ENCODE data around the gene RFX7. TPM values are rescaled to one million over a fixed set of nuclear protein-coding genes. Genes with fewer than 3 reads are reported as not detected.

Gene RFX7
- total and polyA plus RNA-seq, 2 of the 8 experiments (the other 6 are each of a cell fraction or from before 2014, with no cell fraction given) = 10.4 to 40.9 TPM

- Histone ChIP-seq H3K23ac (ENCODE audit: insufficient read length) (no peak overlapping the region), H3K36me3 (ENCODE audit: control insufficient read depth in 2 of 4, insufficient read depth in 4 of 4, low read length in 3 of 4) (no peaks in the 10 kb centered on the region), H3K27ac (ENCODE audit: low read depth, low read length) (no peak overlapping the region), H2BK120ac (replicated peaks; ENCODE audit: low read depth, low read length) (no peak overlapping the region), H4K8ac (ENCODE audit: extremely low read depth, insufficient read depth, low read length) (no peak overlapping the region), H3K9me3 (ENCODE audit: insufficient read depth in 2 of 2, low read depth in 1 of 2, low read length in 1 of 2) (no peaks in the 10 kb centered on the region), H3K79me2 (ENCODE audit: control insufficient read depth in 1 of 2, insufficient read depth in 2 of 2, low read length in 2 of 2) (no peaks in the 10 kb centered on the region), H4K20me1 (replicated peaks in 1 of 2; ENCODE audit: control insufficient read depth in 1 of 2, insufficient read depth in 2 of 2, low read length in 2 of 2) (no peaks in the 10 kb centered on the region), H3K23me2 (ENCODE audit: low read depth, low read length) (no peaks in the 10 kb centered on the region), H3K56ac (replicated peaks; ENCODE audit: insufficient read length, low read depth, low read length) (no peak overlapping the region), H2AFZ (ENCODE audit: low read length) (no peak overlapping the region), H2AK5ac (ENCODE audit: low read depth, low read length) (no peak overlapping the region), H3K9ac (replicated peaks in 1 of 4; ENCODE audit: extremely low read depth in 1 of 4, low read depth in 3 of 4, low read length in 3 of 4) (no peak overlapping the region), H3K4me3 (ENCODE audit: extremely low read depth in 1 of 4, insufficient read depth in 2 of 4, low read depth in 3 of 4, low read length in 4 of 4) (no peak overlapping the region), H4K5ac (ENCODE audit: insufficient read length, low read depth, low read length) (no peak overlapping the region), H2BK12ac (ENCODE audit: low read depth, low read length) (no peak overlapping the region), H2BK20ac (ENCODE audit: low read length) (no peak overlapping the region), H3K4me1 (replicated peaks in 1 of 4; ENCODE audit: control insufficient read depth in 3 of 4, insufficient read depth in 4 of 4, low read length in 3 of 4) (peaks cover 0 to 5% (median 0%) of the 10 kb centered on the region in 4 experiments; a peak in 2 of 7 replicates), H2BK15ac (ENCODE audit: low read length) (no peak overlapping the region), H3K27me3 (replicated peaks in 1 of 4; ENCODE audit: control insufficient read depth in 3 of 4, extremely low read depth in 1 of 4, insufficient read depth in 3 of 4, low read length in 3 of 4) (no peaks in the 10 kb centered on the region), H3K18ac (ENCODE audit: extremely low read depth, low read length) (no peak overlapping the region), H4K91ac (replicated peaks; ENCODE audit: insufficient read length, low read length) (no peak overlapping the region), H3K4me2 (ENCODE audit: insufficient read depth in 1 of 2, low read depth in 2 of 2, low read length in 2 of 2) (no peak overlapping the region), H2BK5ac (ENCODE audit: low read depth, low read length) (no peak overlapping the region), H3K14ac (ENCODE audit: insufficient read length) (no peak overlapping the region), H3K79me1 (ENCODE audit: low read depth, low read length) (no peaks in the 10 kb centered on the region), H3K4ac (replicated peaks; ENCODE audit: insufficient read length, low read depth, low read length) (no peak overlapping the region)
- FAIRE-seq (no peak), DNase-seq (ENCODE audit: low read depth in 1 of 2, low spot score in 2 of 2) (no peak)
- ChIA-PET CTCF (ENCODE audit: partially characterized antibody) (interaction anchor here (0.6 to 7.5 kb wide), 10 partner anchors 14 to 588 kb away, joined by 3 to 119 read pairs (median 3); no protein-coding TSS in a partner anchor), POLR2A (ENCODE audit: partially characterized antibody) (interaction anchor here (1.0 to 1.4 kb wide), 2 partner anchors 8 to 44 kb away, joined by 3 to 4 read pairs; no protein-coding TSS in a partner anchor)
- 92% methylated on average over 4 of the region's 4 CpGs; no CpG with 5 or more reads in 1 of the 2 experiments for WGBS, 2 experiments (ENCODE audit: extremely low coverage in 1 of 2, insufficient coverage in 1 of 2, insufficient read length in 1 of 2, insufficient replicate concordance in 2 of 2, low coverage in 1 of 2, low lambda C conversion rate in 2 of 2, missing lambda C conversion rate in 1 of 2)
- TF ChIP-seq NANOG (IDR thresholded peaks at IDR 0.05; ENCODE audit: insufficient read depth, low read depth, low read length, poor library complexity, severe bottlenecking) (no peak), SAP30 (IDR thresholded peaks at IDR 0.05; ENCODE audit: insufficient read depth, insufficient replicate concordance, low read length) (no peak), MAFK (IDR thresholded peaks at IDR 0.05; ENCODE audit: low read depth, low read length) (no peak), POLR2A (IDR thresholded peaks at IDR 0.05; ENCODE audit: control extremely low read depth in 1 of 2, low read depth in 2 of 2, low read length in 2 of 2) (no peak), PHF8 (conservative IDR thresholded peaks at IDR 0.05; ENCODE audit: low read depth, low read length) (no peak), CBX5 (IDR thresholded peaks at IDR 0.05; ENCODE audit: low read depth, low read length) (no peak), RNF2 (IDR thresholded peaks at IDR 0.05; ENCODE audit: borderline replicate concordance, low read depth, low read length, missing control alignments, poor library complexity, severe bottlenecking) (no peak), FOSL1 (IDR thresholded peaks at IDR 0.05; ENCODE audit: insufficient read depth, low read depth, low read length) (no peak), EZH2 (IDR thresholded peaks at IDR 0.05; ENCODE audit: low read depth, low read length, severe bottlenecking) (no peak)
Observed at GRCh38 chr15:56251315-56252095, 7.8 kb upstream of the RFX7 start.

Data from H1 (cell line).